NCI-H82 treated with DMSO at 0.1 percent for 48 hours (cell line): ENCODE results near the gene MST1.

ENCODE experiments used
- DNase-seq: peaks from one replicate; lab custom pipeline; 2025; ENCODE audit not compliant: unreplicated experiment; lab: John Stamatoyannopoulos, UW

MST1 gene

DNA sequence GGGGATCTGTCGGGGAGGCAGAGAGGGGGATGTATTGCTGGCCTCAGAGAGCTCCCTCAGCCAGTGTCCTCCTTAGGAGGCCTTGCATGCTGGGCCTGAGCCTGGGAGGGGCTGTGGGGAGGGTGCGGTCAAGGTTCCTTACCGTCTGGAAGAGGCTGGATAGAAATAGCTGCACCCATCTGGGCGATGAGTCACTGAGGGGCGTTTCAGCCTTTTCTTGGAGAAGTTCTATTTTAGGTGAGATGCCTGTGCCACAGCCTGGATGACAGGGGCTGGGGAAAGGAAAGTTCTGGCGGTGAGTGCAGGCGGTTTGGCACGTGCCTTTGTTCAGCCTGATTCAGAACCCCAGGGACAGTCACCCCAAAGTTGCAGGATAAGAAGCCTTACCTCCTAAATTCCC is 50.8 kb downstream of the MST1 start:
- no peak for DNase-seq

DNA sequence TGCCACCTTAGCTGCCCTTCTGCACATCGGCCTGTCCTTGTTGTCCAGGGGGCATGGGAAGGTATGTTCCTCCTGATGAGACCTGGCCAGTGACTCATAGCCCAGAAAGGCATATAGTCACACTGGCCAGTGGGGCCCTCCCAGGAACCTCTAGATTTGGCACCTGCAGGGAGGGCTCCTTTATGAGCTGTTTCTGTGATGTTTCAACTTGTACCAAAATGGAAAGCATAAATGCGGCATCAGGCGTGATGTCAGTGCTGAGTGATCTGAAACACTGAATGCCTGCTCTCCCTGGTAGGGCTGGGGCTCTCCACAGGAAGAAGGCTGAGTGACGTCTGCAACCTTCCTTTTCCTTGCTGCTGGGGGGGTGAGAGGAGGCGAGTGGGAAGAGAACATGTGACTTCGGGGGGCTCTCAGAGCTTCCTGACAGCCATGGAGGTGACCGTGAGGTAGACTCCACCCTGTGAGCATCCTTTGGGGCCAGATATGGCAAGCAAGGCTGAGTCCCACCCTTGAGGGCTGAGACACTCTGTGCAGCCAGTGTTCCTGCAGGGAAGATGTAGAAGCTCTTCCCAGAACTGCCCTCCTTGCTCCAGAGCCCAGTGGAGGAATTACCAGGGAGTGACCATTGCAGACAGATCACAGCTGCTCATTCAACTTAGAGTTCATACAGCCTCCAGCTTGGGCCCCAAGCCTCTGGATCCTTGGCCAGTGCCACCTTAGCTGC is 52.2 kb downstream of the MST1 start:
- no peak for DNase-seq

DNA sequence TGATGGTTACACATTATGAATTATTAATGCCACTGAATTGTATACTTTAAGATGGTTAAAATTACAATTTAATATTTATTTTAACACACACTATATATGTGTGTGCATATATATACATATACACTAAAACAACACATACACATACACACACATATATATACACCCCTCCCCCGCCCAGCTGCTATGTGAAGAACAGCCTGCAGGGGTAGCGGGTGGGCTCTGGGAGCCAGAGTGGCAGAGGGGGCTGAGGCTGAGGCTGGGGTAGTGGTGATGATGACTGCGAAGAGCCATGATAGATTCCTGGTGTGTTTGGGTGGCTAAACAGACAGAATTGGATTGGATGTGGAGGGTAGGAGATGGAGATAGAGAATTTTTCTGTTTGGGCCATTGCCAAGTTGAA is 54.5 kb downstream of the MST1 start:
- no peak for DNase-seq
